Naive thymus-derived CD4-positive, alpha-beta T cell (primary cell): Measurements from ENCODE around the gene GDAP1L1. TPM values are rescaled to one million over a fixed set of nuclear protein-coding genes. Genes with fewer than 3 reads are reported as not detected.
A peak's percentile ranks its signal among the peaks of the same experiment; 100 is the strongest.

Experiments
- ATAC-seq: fragments of 150-1000 bp; cut with Tn5 transposase; 2 replicates; pipeline ENCODE4 v1.10.0; 2021; ENCODE audit warnings: mild to moderate bottlenecking, moderate library complexity
- CTCF ChIA-PET: fragments of 350-600 bp; sonication (Branson Sonifier 250); formaldehyde crosslinking; loops from one replicate; lab custom pipeline; 2021; ENCODE audit warnings: antibody characterized with exemption; lab: Charles Lee
- POLR2A ChIA-PET: fragments of 350-600 bp; sonication (Branson Sonifier 250); formaldehyde crosslinking; loops from one replicate; lab custom pipeline; 2021; ENCODE audit warnings: antibody characterized with exemption, inconsistent platforms; lab: Charles Lee
- DNase-seq, 9 donors: peaks; one replicate each; pipeline versions ENCODE4 v3.0.0 to v3.0.0-alpha.2; 2020 to 2022; ENCODE audit warnings: mixed read lengths in 1 of 9
- H3K27ac ChIP-seq: one replicate; pipeline ENCODE4 v1.7.0; 2013; ENCODE audit warnings: mild to moderate bottlenecking, low read depth, low read length, moderate library complexity
- H3K27me3 ChIP-seq, 2 donors: one replicate each; pipeline ENCODE4 v1.7.0; 2013; ENCODE audit warnings: low read length in 2 of 2, mild to moderate bottlenecking in 2 of 2, moderate library complexity in 2 of 2; ENCODE audit not compliant: control insufficient read depth in 2 of 2, insufficient read depth in 2 of 2
- H3K36me3 ChIP-seq, 3 experiments: 1 replicate in 2 of 3; 2 replicates in 1 of 3; pipeline ENCODE4 v1.7.0; 2013; ENCODE audit warnings: low read length in 3 of 3, mild to moderate bottlenecking in 3 of 3, moderate library complexity in 1 of 3; ENCODE audit not compliant: insufficient read depth in 3 of 3, control insufficient read depth in 2 of 3
- H3K4me1 ChIP-seq, 2 donors: one replicate each; pipeline ENCODE4 v1.7.0; 2013; ENCODE audit warnings: low read length in 2 of 2, mild to moderate bottlenecking in 2 of 2, moderate library complexity in 1 of 2; ENCODE audit not compliant: control insufficient read depth in 2 of 2, insufficient read depth in 2 of 2
- H3K4me3 ChIP-seq: 2 replicates; pipeline ENCODE4 v1.7.0; 2013; ENCODE audit warnings: mild to moderate bottlenecking, low read length
- H3K9me3 ChIP-seq, 3 experiments: 1 replicate in 2 of 3; 2 replicates in 1 of 3; pipeline ENCODE4 v1.7.0; 2013; ENCODE audit warnings: low read length in 3 of 3; ENCODE audit not compliant: control insufficient read depth in 2 of 3
- H3K27ac Mint-ChIP-seq, 9 donors: one replicate each; pipeline ENCODE4 v1.8.0; 2020 to 2022; ENCODE audit warnings: mixed read lengths in 9 of 9, mild to moderate bottlenecking in 8 of 9, moderate library complexity in 5 of 9, inconsistent platforms in 2 of 9
- H3K27me3 Mint-ChIP-seq, 5 donors: one replicate each; pipeline ENCODE4 v1.8.0; 2021 to 2022; ENCODE audit warnings: mixed read lengths in 5 of 5, mild to moderate bottlenecking in 1 of 5
- H3K36me3 Mint-ChIP-seq, 5 donors: one replicate each; pipeline ENCODE4 v1.8.0; 2020 to 2022; ENCODE audit warnings: mixed read lengths in 5 of 5, mild to moderate bottlenecking in 3 of 5, inconsistent platforms in 1 of 5
- H3K4me1 Mint-ChIP-seq, 7 donors: one replicate each; pipeline ENCODE4 v1.8.0; 2020 to 2022; ENCODE audit warnings: mixed read lengths in 7 of 7, mild to moderate bottlenecking in 3 of 7, inconsistent platforms in 1 of 7
- H3K4me3 Mint-ChIP-seq, 10 donors: one replicate each; pipeline ENCODE4 v1.8.0; 2020 to 2022; ENCODE audit warnings: mild to moderate bottlenecking in 10 of 10, mixed read lengths in 10 of 10, moderate library complexity in 6 of 10, inconsistent platforms in 2 of 10
- H3K9me3 Mint-ChIP-seq, 11 donors: one replicate each; pipeline ENCODE4 v1.8.0; 2020 to 2022; ENCODE audit warnings: mixed read lengths in 11 of 11, mild to moderate bottlenecking in 4 of 11, inconsistent platforms in 1 of 11, moderate library complexity in 1 of 11
- intact Hi-C, 2 donors: fragments of 100-400 bp; cut with micrococcal nuclease; formaldehyde crosslinking; loops; one replicate each; pipeline ENCODE4 v1.15.1; 2023
- polyA plus RNA-seq, 2 donors: library from polyadenylated mRNA; unstranded; fragments of 300-500 nt; fragmentation: Illumina TruSeq; gene quantifications; one replicate each; pipeline ENCODE4 v1.2.3, GENCODE V29; 2021
- total RNA-seq, 6 experiments: library from RNA in 5 of 6; stranded (reverse) in 5 of 6; gene quantifications; 1 replicate in 5 of 6; 2 replicates in 1 of 6; pipeline ENCODE4 v1.2.3 and lab custom pipeline; 2021 to 2026

Gene GDAP1L1
- total and polyA plus RNA-seq, 7 experiments from 2014 or later = not detected

DNA sequence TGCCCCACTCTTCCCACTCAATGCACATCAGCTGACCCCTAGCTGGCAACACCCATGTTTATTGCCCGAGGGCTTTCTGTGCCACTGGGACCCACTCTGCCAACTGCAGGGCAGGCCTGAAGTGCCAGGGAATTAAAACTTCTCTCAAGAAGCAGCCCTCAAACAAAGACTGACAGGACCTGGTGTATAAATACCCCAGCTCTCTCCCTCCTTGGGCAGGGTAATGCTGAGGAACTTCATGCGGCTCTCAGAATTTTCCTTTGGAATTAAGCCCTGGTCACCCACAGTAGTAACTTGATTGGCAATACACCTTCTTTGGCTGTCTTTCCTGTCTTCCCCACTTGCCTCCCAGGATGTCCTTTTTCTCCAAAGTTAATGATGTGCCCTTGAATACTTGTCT is 5.3 kb upstream of the GDAP1L1 start:
- ChIA-PET POLR2A (no interaction called here), CTCF (no interaction called here)
- ATAC-seq = no peak

GRCh38 chr20:44245977-44246376 is 1.1 kb upstream of the GDAP1L1 start:
- no peak for ATAC-seq
- no peak overlapping the region for H3K4me3 Mint-ChIP-seq
- no peak overlapping the region for H3K27ac Mint-ChIP-seq
- peaks cover 10 to 48% (median 26%) of the 10 kb centered on the region in 5 donors for H3K27me3 Mint-ChIP-seq
- peaks cover 0 to 14% (median 12%) of the 10 kb centered on the region in 7 donors for H3K4me1 Mint-ChIP-seq
- peaks cover 0 to 5% (median 0%) of the 10 kb centered on the region in 11 donors for H3K9me3 Mint-ChIP-seq
- Histone ChIP-seq H3K27me3 (peaks cover 0 to 6% of the 10 kb centered on the region in 2 donors), H3K27ac (no peak overlapping the region), H3K36me3 (no peaks in the 10 kb centered on the region), H3K4me1 (no peaks in the 10 kb centered on the region), H3K4me3 (no peak overlapping the region), H3K9me3 (no peaks in the 10 kb centered on the region)
- CTCF ChIA-PET = interaction anchor here (1.1 kb wide), 1 partner anchor 23 kb away, joined by 3 read pairs; no protein-coding TSS in a partner anchor
- peaks cover 0 to 17% (median 8%) of the 10 kb centered on the region in 5 donors for H3K36me3 Mint-ChIP-seq
- no peak for DNase-seq
- intact Hi-C loops = no loop called here
- POLR2A ChIA-PET = no interaction called here

More for the DNA sequence above, 5.3 kb upstream of the GDAP1L1 start:
- no peaks in the 10 kb centered on the region for H3K36me3 ChIP-seq
- peaks cover 3 to 4% (median 3%) of the 10 kb centered on the region in 7 donors for H3K4me1 Mint-ChIP-seq
- H3K9me3 Mint-ChIP-seq = peaks cover 0 to 3% (median 0%) of the 10 kb centered on the region in 11 donors
- H3K9me3 ChIP-seq = no peaks in the 10 kb centered on the region
- no peaks in the 10 kb centered on the region for H3K27me3 ChIP-seq
- no peak for DNase-seq
- H3K27ac Mint-ChIP-seq = no peak overlapping the region
- no peak overlapping the region for H3K4me3 ChIP-seq
- peaks cover 2 to 28% (median 4%) of the 10 kb centered on the region in 5 donors for H3K27me3 Mint-ChIP-seq
- H3K4me3 Mint-ChIP-seq = no peak overlapping the region
- intact Hi-C loops = no loop called here
- no peaks in the 10 kb centered on the region for H3K4me1 ChIP-seq
- peaks cover 0 to 22% (median 10%) of the 10 kb centered on the region in 5 donors for H3K36me3 Mint-ChIP-seq
- no peak overlapping the region for H3K27ac ChIP-seq

- H3K4me1 ChIP-seq = no peaks in the 10 kb centered on the region
- Mint-ChIP-seq H3K36me3 (peaks cover 0 to 13% (median 9%) of the 10 kb centered on the region in 5 donors), H3K27me3 (peaks cover 10 to 47% (median 27%) of the 10 kb centered on the region in 5 donors), H3K27ac (peak overlapping the region in 1 of 9 donors; percentile 25), H3K9me3 (peaks cover 0 to 5% (median 0%) of the 10 kb centered on the region in 11 donors), H3K4me1 (peaks cover 0 to 14% (median 12%) of the 10 kb centered on the region in 7 donors), H3K4me3 (peak overlapping the region in 6 of 10 donors; percentile 27 to 63 (median 46))
- H3K36me3 ChIP-seq = no peaks in the 10 kb centered on the region
- no peak overlapping the region for H3K4me3 ChIP-seq
- no peak overlapping the region for H3K27ac ChIP-seq
- intact Hi-C loops = no loop called here
- peak; percentile 49 for ATAC-seq
- ChIA-PET CTCF (interaction anchor here (1.7 kb wide), 1 partner anchor 63 kb away, joined by 5 read pairs; the partner anchor contains the start of gene FITM2), POLR2A (no interaction called here)
- H3K9me3 ChIP-seq = no peaks in the 10 kb centered on the region
- peaks cover 0 to 6% of the 10 kb centered on the region in 2 donors for H3K27me3 ChIP-seq
- DNase-seq = peak in 3 of 9 donors; percentile 11 to 15 (median 13)
These were observed 690 bp downstream of the GDAP1L1 start for GRCh38 chr20:44247586-44248409.

GRCh38 chr20:44248410-44248759 is 1.3 kb downstream of the GDAP1L1 start:
- peaks cover 0 to 17% (median 10%) of the 10 kb centered on the region in 5 donors for H3K36me3 Mint-ChIP-seq
- intact Hi-C loops = no loop called here
- H3K9me3 Mint-ChIP-seq = peaks cover 0 to 5% (median 0%) of the 10 kb centered on the region in 11 donors
- no peaks in the 10 kb centered on the region for H3K9me3 ChIP-seq
- DNase-seq = no peak
- peaks cover 0 to 6% of the 10 kb centered on the region in 2 donors for H3K27me3 ChIP-seq
- no peak overlapping the region for H3K4me3 ChIP-seq
- no peak overlapping the region for H3K27ac ChIP-seq
- H3K27ac Mint-ChIP-seq = peak overlapping the region in 1 of 9 donors; percentile 25
- no peaks in the 10 kb centered on the region for H3K4me1 ChIP-seq
- H3K27me3 Mint-ChIP-seq = peaks cover 10 to 44% (median 28%) of the 10 kb centered on the region in 5 donors
- POLR2A ChIA-PET = no interaction called here
- H3K4me3 Mint-ChIP-seq = peak overlapping the region in 3 of 10 donors; percentile 14 to 52 (median 27)
- H3K4me1 Mint-ChIP-seq = peaks cover 0 to 14% (median 12%) of the 10 kb centered on the region in 7 donors
- CTCF ChIA-PET = no interaction called here
- no peaks in the 10 kb centered on the region for H3K36me3 ChIP-seq
- no peak for ATAC-seq

GRCh38 chr20:44251284-44251683 is 4.2 kb downstream of the GDAP1L1 start:
- intact Hi-C loops = no loop called here
- no peak overlapping the region for H3K27ac ChIP-seq
- H3K9me3 Mint-ChIP-seq = peaks cover 0 to 5% (median 0%) of the 10 kb centered on the region in 11 donors
- peaks cover 0 to 18% (median 13%) of the 10 kb centered on the region in 7 donors for H3K4me1 Mint-ChIP-seq
- H3K36me3 Mint-ChIP-seq = peaks cover 0 to 10% (median 6%) of the 10 kb centered on the region in 5 donors
- ATAC-seq = no peak
- H3K4me3 Mint-ChIP-seq = no peak overlapping the region
- POLR2A ChIA-PET = no interaction called here
- no peaks in the 10 kb centered on the region for H3K4me1 ChIP-seq
- H3K27me3 ChIP-seq = peaks cover 0 to 6% of the 10 kb centered on the region in 2 donors
- CTCF ChIA-PET = no interaction called here
- no peak overlapping the region for H3K4me3 ChIP-seq
- H3K27me3 Mint-ChIP-seq = peaks cover 10 to 31% (median 26%) of the 10 kb centered on the region in 5 donors
- no peak overlapping the region for H3K27ac Mint-ChIP-seq
- H3K36me3 ChIP-seq = no peaks in the 10 kb centered on the region
- no peaks in the 10 kb centered on the region for H3K9me3 ChIP-seq
- no peak for DNase-seq

DNA sequence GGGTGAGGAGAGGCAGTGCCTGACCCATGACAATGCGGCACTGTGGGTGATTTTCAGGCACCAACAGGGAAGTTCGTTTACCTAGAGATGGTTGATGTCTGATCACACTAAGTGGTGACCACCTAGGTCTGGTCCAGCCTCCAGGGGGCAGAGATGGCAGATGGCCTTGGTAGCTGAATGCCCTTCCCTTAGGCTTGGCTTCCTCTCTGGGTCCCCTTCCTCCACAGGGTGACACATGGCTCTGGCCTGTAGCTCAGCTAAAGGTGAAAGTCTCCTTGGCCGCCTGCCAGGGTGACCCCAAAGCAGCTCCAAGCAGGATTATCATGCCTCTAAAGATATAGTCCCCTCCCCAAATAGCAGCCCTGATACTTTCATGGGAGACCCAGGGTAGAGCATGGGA is 6.4 kb downstream of the GDAP1L1 start:
- ChIA-PET POLR2A (no interaction called here), CTCF (interaction anchor here (0.9 kb wide), 1 partner anchor 70 kb away, joined by 3 read pairs; no protein-coding TSS in a partner anchor)
- Mint-ChIP-seq H3K9me3 (peaks cover 0 to 3% (median 0%) of the 10 kb centered on the region in 11 donors), H3K36me3 (peaks cover 0 to 10% (median 6%) of the 10 kb centered on the region in 5 donors), H3K27me3 (peaks cover 5 to 19% (median 10%) of the 10 kb centered on the region in 5 donors), H3K4me3 (no peak overlapping the region), H3K27ac (no peak overlapping the region), H3K4me1 (peaks cover 0 to 14% (median 0%) of the 10 kb centered on the region in 7 donors)
- Histone ChIP-seq H3K4me3 (no peak overlapping the region), H3K27me3 (no peaks in the 10 kb centered on the region), H3K9me3 (no peaks in the 10 kb centered on the region), H3K27ac (no peak overlapping the region), H3K4me1 (no peaks in the 10 kb centered on the region), H3K36me3 (no peaks in the 10 kb centered on the region)
- intact Hi-C loops = no loop called here
- DNase-seq (no peak), ATAC-seq (no peak)
